Stimulated activated CD4-positive, alpha-beta T cell treated with anti-CD3 and anti-CD28 coated beads, Interleukin-2, amount 100 ng/mL, for 48 hours (primary cell): ENCODE measurements around the gene PLCXD1.
A peak's percentile ranks its signal among the peaks of the same experiment; 100 is the strongest.
"Not testable (repeated sequence)": the region's sequence is repeated elsewhere in the genome, so short reads cannot be mapped to it uniquely, and the experiment has no call there.

ENCODE experiments used
- DNase-seq, 2 donors: peaks; one replicate each; pipeline ENCODE4 v3.0.0-alpha.2; 2020

The PLCXD1 gene

DNA sequence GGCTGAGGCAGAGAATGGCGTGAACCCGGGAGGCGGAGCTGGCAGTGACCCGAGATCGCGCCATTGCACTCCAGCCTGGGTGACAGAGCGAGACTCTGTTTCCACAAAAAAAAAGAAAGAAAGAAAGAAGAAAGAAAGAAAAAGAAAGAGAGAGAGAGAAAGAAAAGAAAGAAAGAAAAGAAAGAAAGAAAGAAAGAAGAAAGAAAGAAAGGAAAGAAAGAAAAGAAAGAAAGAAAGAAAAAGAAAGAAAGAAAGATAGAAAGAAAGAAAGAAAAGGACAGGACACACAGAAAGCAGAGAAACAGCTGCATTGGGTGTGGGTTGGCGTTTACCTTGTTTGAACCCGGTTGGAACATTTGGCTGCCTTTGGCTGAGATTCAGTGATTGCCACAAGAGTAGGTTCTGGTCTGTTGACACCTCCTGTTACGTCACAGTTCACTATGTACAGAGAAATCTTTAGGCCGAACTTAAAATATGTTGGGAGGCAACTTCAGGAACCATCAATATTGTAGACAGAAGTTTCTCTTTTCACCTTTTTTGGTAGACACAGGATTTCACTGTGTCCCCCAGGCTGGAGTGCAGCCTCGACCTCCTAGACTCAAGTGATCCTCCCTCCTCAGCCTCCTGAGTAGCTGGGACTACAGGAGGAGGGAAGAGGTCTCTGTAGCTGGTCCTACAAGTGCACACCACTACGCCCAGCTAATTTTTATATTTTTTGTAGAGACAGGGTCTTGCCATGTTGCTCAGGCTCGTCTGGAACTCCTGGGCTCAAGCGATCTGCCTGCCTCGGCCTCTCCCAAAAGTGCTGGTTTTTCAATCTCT is 16.3 kb upstream of the PLCXD1 start:
- no peak for DNase-seq

- DNase-seq: no peak
Observed at GRCh38 chrX:265502-265901, 15.7 kb upstream of the PLCXD1 start.

DNA sequence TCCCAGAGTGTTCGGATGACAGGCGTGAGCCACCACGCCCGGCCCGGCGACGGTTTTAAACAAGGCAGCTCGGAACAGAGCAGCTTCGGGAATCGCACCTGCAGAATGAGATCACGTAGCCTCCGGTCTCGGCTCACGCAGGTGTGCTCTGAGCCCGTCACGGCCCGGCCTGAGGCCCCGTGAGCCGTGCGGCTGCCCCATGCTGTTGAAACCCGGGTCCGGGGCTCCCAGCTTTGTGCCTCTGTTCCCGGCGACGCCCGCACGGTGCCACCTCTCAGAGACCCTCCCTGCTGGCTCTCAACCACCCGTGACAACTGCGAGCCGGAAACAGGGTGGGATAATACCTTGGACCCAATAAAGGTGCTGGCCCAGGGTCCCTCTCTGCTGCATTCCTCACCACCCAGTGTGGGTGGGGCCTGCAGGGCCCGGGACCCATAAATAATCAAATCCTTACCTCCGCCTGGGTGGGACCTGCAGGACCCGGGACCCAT is 13.4 kb upstream of the PLCXD1 start:
- no peak for DNase-seq

DNA sequence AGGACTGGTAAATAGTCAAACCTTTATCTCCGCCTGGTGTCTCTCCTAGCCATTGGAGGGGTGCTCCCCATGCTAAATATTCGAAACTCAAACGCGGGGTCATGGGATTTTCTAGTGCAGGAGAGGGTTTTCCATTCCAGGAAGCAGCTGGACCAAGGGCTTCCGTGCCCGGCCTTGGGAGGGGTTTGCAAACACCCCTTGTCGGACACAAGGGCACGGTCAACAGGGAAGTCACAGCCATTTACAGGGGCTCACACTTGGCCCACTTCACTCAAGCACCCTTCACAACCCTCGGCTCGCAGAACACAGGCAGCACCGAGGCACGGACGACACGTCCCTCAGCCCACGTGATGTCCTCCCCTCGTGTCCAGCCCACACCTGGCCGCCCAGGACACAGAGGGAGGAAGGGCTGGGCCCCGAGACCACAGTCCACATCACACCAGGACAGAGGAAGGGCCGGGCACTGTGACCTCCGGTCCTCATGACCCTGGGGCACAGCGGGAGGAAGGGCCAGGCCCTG is 10.3 kb upstream of the PLCXD1 start:
- DNase-seq: no peak

GRCh38 chrX:274904-275475 is 6.2 kb upstream of the PLCXD1 start:
- DNase-seq: no peak

- no peak for DNase-seq
Observed at GRCh38 chrX:275476-275966, 5.7 kb upstream of the PLCXD1 start.

GRCh38 chrX:275967-276580 is 5.1 kb upstream of the PLCXD1 start:
- peak in 1 of 2 donors; percentile 26 for DNase-seq

DNA sequence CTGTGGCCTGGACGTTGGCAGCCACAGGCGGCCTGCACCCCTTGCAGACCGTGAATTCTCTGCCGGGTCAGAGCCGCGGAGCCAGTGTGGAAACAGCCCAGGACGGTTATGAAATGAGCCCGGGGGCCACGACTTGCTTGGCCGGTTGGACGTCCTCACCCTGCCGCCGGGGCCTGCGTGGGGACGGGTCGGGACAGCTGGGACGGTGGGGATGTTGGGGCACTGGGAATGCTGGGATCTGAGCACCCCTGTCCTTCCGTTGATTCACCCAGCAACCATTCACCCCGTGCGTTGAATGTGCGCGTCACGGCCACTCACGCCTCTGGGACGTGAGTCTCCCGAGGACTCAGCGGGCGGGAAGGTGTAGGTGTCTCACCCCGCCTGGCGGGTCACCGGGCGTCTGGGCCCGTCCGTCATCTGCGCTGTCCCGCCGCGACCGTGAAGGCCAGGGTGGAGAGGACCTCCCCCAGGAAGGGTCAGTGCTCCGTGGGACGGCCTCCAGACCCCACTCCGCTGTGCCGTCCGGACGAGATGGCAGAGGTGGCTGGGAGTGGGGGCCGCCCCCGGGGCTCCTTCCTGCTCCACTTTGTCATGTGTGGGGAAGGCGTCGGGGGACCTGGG is 4.5 kb upstream of the PLCXD1 start:
- no peak for DNase-seq

GRCh38 chrX:279757-280604 is 1.2 kb upstream of the PLCXD1 start:
- not testable (repeated sequence) for DNase-seq

DNA sequence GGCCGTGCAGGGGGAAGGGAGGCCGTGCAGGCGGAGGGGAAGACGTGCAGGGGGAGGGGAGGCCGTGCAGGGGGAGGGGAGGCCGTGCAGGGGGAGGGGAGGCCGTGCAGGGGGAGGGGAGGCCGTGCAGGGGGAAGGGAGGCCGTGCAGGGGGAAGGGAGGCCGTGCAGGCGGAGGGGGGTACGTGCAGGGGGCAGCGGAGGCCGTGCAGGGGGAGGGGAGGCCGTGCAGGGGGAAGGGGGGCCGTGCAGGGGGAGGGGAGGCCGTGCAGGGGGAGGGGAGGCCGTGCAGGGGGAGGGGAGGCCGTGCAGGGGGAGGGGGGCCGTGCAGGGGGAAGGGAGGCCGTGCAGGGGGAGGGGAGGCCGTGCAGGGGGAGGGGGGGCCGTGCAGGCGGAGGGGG is 459 bp upstream of the PLCXD1 start:
- DNase-seq: not testable (repeated sequence)

- not testable (repeated sequence) for DNase-seq
Observed at GRCh38 chrX:282000-282681, 960 bp downstream of the PLCXD1 start.

- peak; percentile 79 to 85 for DNase-seq
Observed at GRCh38 chrX:283115-283845, 2.1 kb downstream of the PLCXD1 start.

DNA sequence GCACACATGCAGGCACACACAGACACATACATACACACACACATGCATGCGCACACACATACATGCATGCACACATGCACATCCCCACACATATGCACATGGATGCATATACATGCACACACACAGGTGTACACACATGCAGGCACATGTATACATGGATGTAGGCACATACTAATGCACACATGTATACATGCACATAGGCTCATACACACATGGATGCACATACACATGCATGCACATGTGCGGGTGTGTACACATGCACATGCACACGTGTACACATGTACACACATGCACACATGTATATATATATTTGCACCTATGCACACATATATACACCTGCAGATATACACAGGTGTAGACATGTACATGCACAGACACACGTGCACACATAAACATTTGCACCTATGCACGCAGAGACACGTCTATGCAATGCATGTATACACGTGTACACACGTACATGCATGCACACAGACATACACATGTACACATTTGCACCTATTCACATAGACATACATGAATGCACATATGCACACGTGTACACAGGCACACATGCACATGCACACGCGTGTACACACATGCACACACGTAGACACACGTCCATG is 4.0 kb downstream of the PLCXD1 start:
- no peak for DNase-seq

GRCh38 chrX:287670-288069 is 6.5 kb downstream of the PLCXD1 start:
- no peak for DNase-seq

GRCh38 chrX:288561-288991 is 7.4 kb downstream of the PLCXD1 start:
- DNase-seq: no peak

DNA sequence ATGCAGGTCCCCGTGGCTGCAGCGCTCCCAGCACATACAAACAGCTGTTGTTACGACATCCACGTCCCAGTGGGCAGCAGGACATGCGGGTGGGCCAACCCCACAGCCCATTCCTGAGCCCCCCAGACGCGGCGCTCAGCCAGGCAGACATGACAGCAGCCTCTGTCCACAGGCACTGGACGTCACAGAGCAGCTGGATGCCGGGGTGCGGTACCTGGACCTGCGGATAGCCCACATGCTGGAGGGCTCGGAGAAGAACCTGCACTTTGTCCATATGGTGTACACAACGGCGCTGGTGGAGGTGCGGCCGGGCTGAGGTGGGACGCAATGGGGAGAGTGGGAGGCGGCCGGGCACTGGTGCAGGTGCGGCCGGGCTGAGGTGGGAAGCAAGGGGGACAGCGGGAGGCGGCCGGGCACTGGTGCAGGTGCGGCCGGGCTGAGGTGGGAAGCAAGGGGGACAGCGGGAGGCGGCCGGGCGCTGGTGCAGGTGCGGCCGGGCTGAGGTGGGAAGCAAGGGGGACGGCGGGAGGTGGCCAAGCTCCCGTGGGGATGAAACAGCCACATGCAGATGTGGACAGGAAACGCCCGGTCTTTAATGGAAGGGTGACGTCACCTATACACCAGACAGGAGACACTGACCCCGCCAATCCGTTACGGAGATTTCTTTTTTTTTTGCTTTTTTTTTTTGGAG is 9.4 kb downstream of the PLCXD1 start:
- DNase-seq: no peak

GRCh38 chrX:291411-291901 is 10.3 kb downstream of the PLCXD1 start:
- no peak for DNase-seq

DNA sequence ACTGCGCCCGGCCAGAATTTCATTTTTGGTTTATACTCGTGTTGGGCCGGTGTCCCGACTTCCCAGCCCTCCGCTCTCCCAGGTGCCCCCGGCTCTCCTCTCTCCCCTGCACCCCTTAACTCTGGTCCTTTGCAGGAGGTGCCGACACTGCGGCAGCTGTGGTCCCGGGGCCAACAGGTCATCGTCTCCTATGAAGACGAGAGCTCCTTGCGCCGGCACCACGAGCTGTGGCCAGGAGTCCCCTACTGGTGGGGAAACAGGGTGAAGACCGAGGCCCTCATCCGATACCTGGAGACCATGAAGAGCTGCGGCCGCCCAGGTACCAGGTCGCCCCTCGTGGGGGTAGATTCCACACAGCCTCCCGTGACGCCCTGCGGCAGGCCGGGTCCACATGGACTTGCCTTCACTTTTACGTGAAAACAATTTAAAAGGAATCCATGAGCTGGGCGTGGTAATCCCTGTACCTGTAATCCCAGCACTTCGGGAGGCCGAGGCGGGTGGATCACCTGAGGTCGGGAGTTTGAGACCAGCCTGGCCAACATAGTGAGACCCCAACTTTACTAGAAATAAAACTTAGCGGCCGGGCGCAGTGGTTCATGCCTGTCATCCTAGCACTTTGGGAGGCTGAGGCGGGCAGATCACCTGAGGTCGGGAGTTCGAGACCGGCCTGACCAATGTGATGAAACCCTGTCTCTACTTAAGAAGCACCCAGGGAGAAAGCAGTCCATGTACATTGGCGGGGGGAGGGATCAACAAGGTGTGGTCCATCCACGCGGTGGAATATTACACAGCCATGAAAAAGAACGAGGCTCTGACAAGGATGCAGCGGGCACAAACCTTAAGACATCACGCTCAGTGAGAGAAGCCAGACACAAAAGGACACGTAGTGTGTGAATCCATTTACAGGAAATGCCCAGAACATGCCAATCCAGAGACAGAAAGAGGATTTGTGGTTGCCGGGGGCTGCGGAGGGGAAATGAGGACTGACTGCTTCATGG is 12.0 kb downstream of the PLCXD1 start:
- DNase-seq: no peak
